Gastroesophageal sphincter (tissue), 4 donors: Measurements from ENCODE around the gene MRFAP1L1. TPM values are rescaled to one million over a fixed set of nuclear protein-coding genes. Genes with fewer than 3 reads are reported as not detected.

Source experiments
- ATAC-seq: fragments of 150-250 bp; one replicate; pipeline ENCODE4 v1.9.1; 2016; ENCODE audit warnings: mild to moderate bottlenecking, moderate library complexity
- H3K27ac ChIP-seq, 4 donors: fragments of 200-600 bp; sonication (generic) in 3 of 4; 1 replicate in 3 of 4; 2 replicates in 1 of 4; pipeline ENCODE4 v1.5.1; 2016 to 2019
- H3K27me3 ChIP-seq: fragments of 200-600 bp; sonication (generic); one replicate; pipeline ENCODE4 v1.5.1; 2019
- H3K36me3 ChIP-seq, 2 donors: fragments of 200-600 bp; sonication (generic); one replicate each; pipeline ENCODE4 v1.5.1; 2019; ENCODE audit warnings: control low read depth in 1 of 2
- H3K4me1 ChIP-seq, 3 donors: fragments of 200-600 bp; sonication (generic); 1 replicate in 2 of 3; 2 replicates in 1 of 3; pipeline ENCODE4 v1.5.1; 2016 to 2019; ENCODE audit warnings: control low read depth in 2 of 3
- H3K4me3 ChIP-seq, 2 donors: fragments of 200-600 bp; sonication (generic); one replicate each; pipeline ENCODE4 v1.5.1; 2019; ENCODE audit warnings: mild to moderate bottlenecking in 1 of 2, moderate library complexity in 1 of 2
- H3K9me3 ChIP-seq, 3 donors: fragments of 200-600 bp; sonication (generic); one replicate each; pipeline ENCODE4 v1.5.1; 2017 to 2019; ENCODE audit warnings: control low read depth in 2 of 3
- EP300 ChIP-seq: sonication (generic); formaldehyde crosslinking; IDR thresholded peaks from one replicate; pipeline ENCODE4 v1.6.1; 2017; ENCODE audit warnings: antibody characterized with exemption, mild to moderate bottlenecking
- POLR2A ChIP-seq, 2 donors: fragments of 450-650 bp; IDR thresholded peaks; one replicate each; pipeline ENCODE4 v1.6.1; 2017; ENCODE audit warnings: antibody characterized with exemption in 2 of 2, mild to moderate bottlenecking in 2 of 2, moderate library complexity in 1 of 2
- POLR2AphosphoS5 ChIP-seq: sonication (generic); formaldehyde crosslinking; IDR thresholded peaks from one replicate; pipeline ENCODE4 v1.6.1; 2017; ENCODE audit warnings: antibody characterized with exemption
- WGBS, 2 donors: methylation state at CpG; one replicate each; pipeline ENCODE4 v1.1.5; 2018; ENCODE audit warnings: low coverage in 1 of 2; 5-methylcytosine and 5-hydroxymethylcytosine counted together
- total RNA-seq, 4 donors: library from RNA; depleted of rRNA; stranded (reverse); fragments of >200 nt; gene quantifications; one replicate each; pipeline ENCODE4 v1.1.0, GENCODE V29; 2016
- TF ChIP-seq, protein P1 (sequence below), 4 experiments: fragments of 200-600 bp in 2 of 4; fragments of 450-650 bp in 2 of 4; sonication (generic) in 1 of 4; IDR thresholded peaks; one replicate each; pipeline ENCODE4 v1.5.1; 2017 to 2019; ENCODE audit warnings: antibody characterized with exemption in 4 of 4, mild to moderate bottlenecking in 2 of 4, moderate library complexity in 2 of 4

MRFAP1L1 gene
- total RNA-seq, 4 donors from 2014 or later, result 59.2 to 74.1 (median 66.8) TPM

DNA sequence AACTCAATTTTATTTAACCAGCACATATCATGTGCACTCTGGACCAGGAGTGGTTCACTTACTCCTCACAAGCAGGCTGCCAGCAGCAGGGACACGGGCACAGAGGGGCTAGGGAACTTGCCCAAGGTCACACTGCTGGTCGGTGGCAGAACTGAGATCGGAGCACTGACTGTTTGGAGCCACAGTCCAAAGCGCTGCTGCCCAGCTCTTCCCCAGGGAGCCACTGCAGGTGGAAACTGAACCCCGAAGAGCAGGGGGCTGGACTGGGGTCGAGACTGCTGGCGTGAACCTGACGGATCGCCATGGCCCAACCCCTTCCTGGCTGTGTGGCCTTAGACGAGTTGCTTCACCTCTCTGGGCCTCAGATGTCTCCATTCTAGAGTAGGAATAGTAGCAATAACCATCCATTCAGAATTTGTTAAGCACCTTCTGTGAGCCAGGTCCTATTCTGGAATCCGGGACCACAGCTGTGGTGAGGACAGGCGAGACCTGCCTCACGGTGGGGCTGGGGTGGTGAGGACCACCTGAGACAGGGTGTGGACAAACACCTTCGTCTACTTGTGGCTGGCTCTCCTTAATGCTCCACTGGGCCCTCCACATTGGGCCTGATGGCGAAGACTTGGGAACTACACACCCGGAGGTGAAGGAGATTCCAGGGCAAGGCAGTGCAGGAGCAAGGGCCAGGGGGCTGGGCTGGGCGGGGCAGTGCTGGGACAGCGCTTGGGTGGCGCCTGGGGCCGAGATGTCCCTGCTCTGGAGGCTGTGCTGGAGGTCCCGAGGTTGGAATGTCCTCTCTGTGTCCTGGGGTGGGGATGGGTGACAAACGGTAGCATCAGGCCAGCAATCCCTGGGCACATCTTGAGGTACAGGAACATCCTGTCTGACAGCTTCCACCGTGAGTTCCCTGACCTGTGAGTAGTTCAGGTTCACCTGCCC, 40.9 kb upstream of the MRFAP1L1 start:
- H3K4me3 ChIP-seq, result no peak overlapping the region
- no peak for ATAC-seq
- H3K27me3 ChIP-seq, result no peaks in the 10 kb centered on the region
- peak overlapping the region in 1 of 4 donors; percentile 55 for H3K27ac ChIP-seq
- TF ChIP-seq EP300, result no peak
- no peak for TF ChIP-seq POLR2A (IDR thresholded peaks at IDR 0.05)
- no peak for TF ChIP-seq POLR2AphosphoS5
- TF ChIP-seq, protein P1, sequence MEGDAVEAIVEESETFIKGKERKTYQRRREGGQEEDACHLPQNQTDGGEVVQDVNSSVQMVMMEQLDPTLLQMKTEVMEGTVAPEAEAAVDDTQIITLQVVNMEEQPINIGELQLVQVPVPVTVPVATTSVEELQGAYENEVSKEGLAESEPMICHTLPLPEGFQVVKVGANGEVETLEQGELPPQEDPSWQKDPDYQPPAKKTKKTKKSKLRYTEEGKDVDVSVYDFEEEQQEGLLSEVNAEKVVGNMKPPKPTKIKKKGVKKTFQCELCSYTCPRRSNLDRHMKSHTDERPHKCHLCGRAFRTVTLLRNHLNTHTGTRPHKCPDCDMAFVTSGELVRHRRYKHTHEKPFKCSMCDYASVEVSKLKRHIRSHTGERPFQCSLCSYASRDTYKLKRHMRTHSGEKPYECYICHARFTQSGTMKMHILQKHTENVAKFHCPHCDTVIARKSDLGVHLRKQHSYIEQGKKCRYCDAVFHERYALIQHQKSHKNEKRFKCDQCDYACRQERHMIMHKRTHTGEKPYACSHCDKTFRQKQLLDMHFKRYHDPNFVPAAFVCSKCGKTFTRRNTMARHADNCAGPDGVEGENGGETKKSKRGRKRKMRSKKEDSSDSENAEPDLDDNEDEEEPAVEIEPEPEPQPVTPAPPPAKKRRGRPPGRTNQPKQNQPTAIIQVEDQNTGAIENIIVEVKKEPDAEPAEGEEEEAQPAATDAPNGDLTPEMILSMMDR (IDR thresholded peaks at IDR 0.05), result no peak
- H3K4me1 ChIP-seq, result peaks cover 0 to 36% (median 21%) of the 10 kb centered on the region in 3 donors
- no peaks in the 10 kb centered on the region for H3K36me3 ChIP-seq
- WGBS, 2 donors, result 86 to 90% methylated on average over 1 to 2 of the region's 23 CpGs
- H3K9me3 ChIP-seq, result no peaks in the 10 kb centered on the region

DNA sequence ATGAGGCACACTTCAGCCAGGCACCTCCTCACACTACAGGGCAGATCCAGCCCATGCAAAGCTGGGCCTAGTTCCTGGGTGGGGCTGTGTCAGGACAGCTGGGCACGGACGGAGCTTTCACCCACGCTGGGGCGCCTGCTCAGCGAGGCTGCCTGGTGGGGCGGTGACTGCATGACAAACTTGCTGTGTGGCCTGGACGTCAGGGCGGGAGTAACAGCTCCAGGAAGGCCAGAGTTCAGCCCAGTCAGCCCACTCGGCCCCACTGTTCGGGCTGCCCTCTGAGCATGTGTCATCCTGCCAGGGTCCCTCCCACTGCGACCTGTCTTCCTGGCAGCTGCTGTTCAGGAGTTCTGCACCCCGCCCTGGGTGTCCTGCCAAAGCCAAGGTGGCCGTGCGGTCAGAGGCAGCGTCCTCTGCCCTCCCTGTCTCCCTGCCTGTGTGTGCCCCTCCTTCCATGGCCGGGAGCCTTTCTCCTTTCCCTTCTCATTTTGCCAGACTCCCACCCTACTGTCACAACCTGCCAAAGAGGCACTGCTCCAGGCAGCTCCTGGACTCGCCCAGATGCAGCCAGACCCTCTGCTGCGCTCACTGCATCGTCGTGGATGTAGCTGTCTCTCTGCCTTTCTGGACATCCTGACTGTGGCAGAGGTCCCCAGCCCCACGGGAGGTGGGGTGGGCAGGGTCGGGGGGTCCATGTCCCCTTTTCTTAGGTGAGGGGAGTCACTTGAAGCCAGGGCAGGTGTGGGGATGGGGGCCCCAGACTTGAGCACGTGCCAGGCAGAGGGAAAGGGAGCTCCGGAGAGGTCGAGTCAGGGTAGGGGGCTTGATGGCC, 39.9 kb upstream of the MRFAP1L1 start:
- Histone ChIP-seq H3K4me1 (peaks cover 0 to 36% (median 21%) of the 10 kb centered on the region in 3 donors), H3K4me3 (no peak overlapping the region), H3K27ac (peak overlapping the region in 2 of 4 donors; percentile 27 to 55), H3K36me3 (no peaks in the 10 kb centered on the region), H3K9me3 (no peaks in the 10 kb centered on the region), H3K27me3 (no peaks in the 10 kb centered on the region)
- WGBS, 2 donors, result 56 to 64% methylated on average over 5 to 6 of the region's 25 CpGs
- no peak for TF ChIP-seq EP300
- TF ChIP-seq POLR2AphosphoS5, result peak; percentile 26
- ATAC-seq, result peak; percentile 81

DNA sequence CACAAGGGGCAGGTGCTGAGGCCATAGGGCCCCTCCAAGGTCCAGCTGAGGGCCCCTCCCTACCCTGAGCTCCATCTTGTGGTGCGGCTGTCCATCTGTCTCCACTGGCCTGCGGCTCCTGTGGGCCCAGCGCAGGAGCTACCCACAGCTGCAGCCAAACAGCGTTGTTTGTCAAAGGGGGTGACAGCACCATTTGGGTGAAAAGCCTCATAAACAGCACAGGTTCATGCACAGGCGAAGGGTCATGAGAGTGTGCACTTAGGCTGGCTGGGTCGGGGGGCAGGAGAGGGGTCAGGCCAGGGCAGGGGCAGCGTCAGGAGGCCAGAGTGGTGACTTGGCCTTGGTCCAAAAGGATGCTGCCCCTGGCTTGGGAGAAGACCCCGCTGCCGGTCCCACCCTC, 38.6 kb upstream of the MRFAP1L1 start:
- Histone ChIP-seq H3K4me1 (peaks cover 0 to 36% (median 21%) of the 10 kb centered on the region in 3 donors), H3K4me3 (no peak overlapping the region), H3K9me3 (no peaks in the 10 kb centered on the region), H3K27me3 (no peaks in the 10 kb centered on the region), H3K36me3 (no peaks in the 10 kb centered on the region), H3K27ac (no peak overlapping the region)
- ATAC-seq, result no peak
- TF ChIP-seq, protein P1 (IDR thresholded peaks at IDR 0.05), result no peak
- TF ChIP-seq POLR2AphosphoS5 (no peak), POLR2A (IDR thresholded peaks at IDR 0.05) (no peak)
- no CpG with 5 or more reads among the region's 9 CpGs for WGBS, 2 donors

DNA sequence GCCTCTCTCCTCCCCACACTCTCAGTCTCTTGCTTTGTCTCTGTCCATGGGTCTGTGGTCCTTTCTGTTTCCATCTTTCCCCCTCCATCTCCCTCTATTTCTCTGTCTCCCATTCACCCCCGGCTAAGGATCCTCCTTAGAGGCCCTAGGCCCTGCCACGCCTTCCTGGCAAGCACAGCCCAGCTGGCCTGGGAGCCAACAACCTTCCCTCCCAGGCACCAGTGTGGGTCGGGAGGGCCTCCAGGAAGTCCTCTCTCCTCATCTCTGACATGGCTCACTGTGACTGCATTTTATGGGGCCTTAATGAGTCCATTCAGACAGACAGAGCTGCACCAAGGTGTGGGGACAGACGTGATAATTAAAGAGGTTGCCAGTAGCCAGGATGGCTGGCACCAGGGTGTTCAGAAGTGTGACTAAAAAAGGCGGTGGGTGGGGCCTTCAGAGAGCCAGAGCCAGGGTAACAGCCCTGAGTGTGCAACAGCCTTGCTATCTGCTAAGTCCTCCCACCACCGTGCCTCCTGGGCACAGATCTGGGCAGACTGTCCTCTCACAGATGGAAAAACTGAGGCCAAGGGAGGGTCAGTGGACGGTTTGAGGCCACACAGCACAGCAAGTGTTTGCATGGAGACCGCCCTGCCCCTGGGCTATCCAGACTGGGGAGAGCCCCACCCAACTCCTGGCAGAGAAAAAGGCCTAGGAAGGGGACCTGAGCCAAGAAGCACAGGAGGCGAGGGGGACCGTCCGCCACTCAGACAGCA, 37.8 kb upstream of the MRFAP1L1 start:
- TF ChIP-seq EP300 (no peak), POLR2AphosphoS5 (no peak), POLR2A (IDR thresholded peaks at IDR 0.05) (no peak)
- TF ChIP-seq, protein P1 (IDR thresholded peaks at IDR 0.05), result no peak
- H3K36me3 ChIP-seq, result no peaks in the 10 kb centered on the region
- no peak for ATAC-seq
- no peak overlapping the region for H3K4me3 ChIP-seq
- H3K4me1 ChIP-seq, result peaks cover 0 to 36% (median 21%) of the 10 kb centered on the region in 3 donors
- WGBS, 2 donors, result 60% methylated on average over 2 of the region's 11 CpGs; no CpG with 5 or more reads in 1 of the 2 donors
- H3K9me3 ChIP-seq, result no peaks in the 10 kb centered on the region
- H3K27ac ChIP-seq, result peak overlapping the region in 1 of 4 donors; percentile 15
- no peaks in the 10 kb centered on the region for H3K27me3 ChIP-seq
